ENCODE results near the gene FADD. TPM values are rescaled to one million over a fixed set of nuclear protein-coding genes. Genes with fewer than 3 reads are reported as not detected.

Gene FADD
- total and polyA plus RNA-seq, 4 donors: 13.9 to 30.9 (median 26.1) TPM

DNA sequence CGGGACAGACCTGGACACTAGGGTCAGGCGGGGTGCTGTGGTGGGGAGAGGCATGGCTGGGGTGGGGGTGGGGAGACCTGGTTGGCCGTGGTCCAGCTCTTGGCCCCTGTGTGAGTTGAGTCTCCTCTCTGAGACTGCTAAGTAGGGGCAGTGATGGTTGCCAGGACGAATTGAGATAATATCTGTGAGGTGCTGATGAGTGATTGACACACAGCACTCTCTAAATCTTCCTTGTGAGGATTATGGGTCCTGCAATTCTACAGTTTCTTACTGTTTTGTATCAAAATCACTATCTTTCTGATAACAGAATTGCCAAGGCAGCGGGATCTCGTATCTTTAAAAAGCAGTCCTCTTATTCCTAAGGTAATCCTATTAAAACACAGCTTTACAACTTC lies 3.9 kb downstream of the FADD start:
- ATAC-seq (ENCODE audit: insufficient read depth, low FRiP score): no peak
- no peak overlapping the region for H3K27ac ChIP-seq (ENCODE audit: low read depth in 1 of 2, low read length in 1 of 2)

GRCh38 chr11:70207531-70208131 lies 4.5 kb downstream of the FADD start:
- Histone ChIP-seq H3K27me3 (ENCODE audit: control insufficient read depth in 3 of 3, insufficient read depth in 3 of 3, low read length in 2 of 3) (no peaks in the 10 kb centered on the region), H3K36me3 (ENCODE audit: control insufficient read depth in 4 of 4, insufficient read depth in 4 of 4, low read length in 4 of 4) (peaks cover 0 to 34% (median 12%) of the 10 kb centered on the region in 4 donors), H3K4me1 (ENCODE audit: control insufficient read depth in 5 of 5, insufficient read depth in 5 of 5, low read length in 5 of 5) (peaks cover 0 to 13% (median 5%) of the 10 kb centered on the region in 5 donors), H3K27ac (ENCODE audit: low read depth in 1 of 2, low read length in 1 of 2) (no peak overlapping the region), H3K4me3 (no peak overlapping the region), H3K9me3 (ENCODE audit: control insufficient read depth in 4 of 4, insufficient read depth in 3 of 4, low read length in 3 of 4) (no peaks in the 10 kb centered on the region), H3K9ac (ENCODE audit: insufficient read depth in 1 of 2, low read length in 2 of 2) (no peak overlapping the region)
- WGBS, 2 donors: 92 to 94% methylated on average over 15 of the region's 15 CpGs
- no peak for ATAC-seq (ENCODE audit: insufficient read depth, low FRiP score)
- TF ChIP-seq, protein P1, sequence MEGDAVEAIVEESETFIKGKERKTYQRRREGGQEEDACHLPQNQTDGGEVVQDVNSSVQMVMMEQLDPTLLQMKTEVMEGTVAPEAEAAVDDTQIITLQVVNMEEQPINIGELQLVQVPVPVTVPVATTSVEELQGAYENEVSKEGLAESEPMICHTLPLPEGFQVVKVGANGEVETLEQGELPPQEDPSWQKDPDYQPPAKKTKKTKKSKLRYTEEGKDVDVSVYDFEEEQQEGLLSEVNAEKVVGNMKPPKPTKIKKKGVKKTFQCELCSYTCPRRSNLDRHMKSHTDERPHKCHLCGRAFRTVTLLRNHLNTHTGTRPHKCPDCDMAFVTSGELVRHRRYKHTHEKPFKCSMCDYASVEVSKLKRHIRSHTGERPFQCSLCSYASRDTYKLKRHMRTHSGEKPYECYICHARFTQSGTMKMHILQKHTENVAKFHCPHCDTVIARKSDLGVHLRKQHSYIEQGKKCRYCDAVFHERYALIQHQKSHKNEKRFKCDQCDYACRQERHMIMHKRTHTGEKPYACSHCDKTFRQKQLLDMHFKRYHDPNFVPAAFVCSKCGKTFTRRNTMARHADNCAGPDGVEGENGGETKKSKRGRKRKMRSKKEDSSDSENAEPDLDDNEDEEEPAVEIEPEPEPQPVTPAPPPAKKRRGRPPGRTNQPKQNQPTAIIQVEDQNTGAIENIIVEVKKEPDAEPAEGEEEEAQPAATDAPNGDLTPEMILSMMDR (IDR thresholded peaks at IDR 0.05; ENCODE audit: control extremely low read depth, extremely low read depth): no peak
- DNase-seq: no peak

More for the DNA sequence above, 3.9 kb downstream of the FADD start:
- TF ChIP-seq, protein P1 (IDR thresholded peaks at IDR 0.05; ENCODE audit: control extremely low read depth, extremely low read depth): no peak
- Histone ChIP-seq H3K9me3 (ENCODE audit: control insufficient read depth in 4 of 4, insufficient read depth in 3 of 4, low read length in 3 of 4) (no peaks in the 10 kb centered on the region), H3K4me3 (no peak overlapping the region), H3K9ac (ENCODE audit: insufficient read depth in 1 of 2, low read length in 2 of 2) (peak overlapping the region in 1 of 2 donors; percentile 21), H3K36me3 (ENCODE audit: control insufficient read depth in 4 of 4, insufficient read depth in 4 of 4, low read length in 4 of 4) (peaks cover 0 to 34% (median 12%) of the 10 kb centered on the region in 4 donors), H3K4me1 (ENCODE audit: control insufficient read depth in 5 of 5, insufficient read depth in 5 of 5, low read length in 5 of 5) (peaks cover 0 to 13% (median 10%) of the 10 kb centered on the region in 5 donors), H3K27me3 (ENCODE audit: control insufficient read depth in 3 of 3, insufficient read depth in 3 of 3, low read length in 2 of 3) (no peaks in the 10 kb centered on the region)
- no peak for DNase-seq
- 78 to 90% methylated on average over 6 of the region's 6 CpGs for WGBS, 2 donors

DNA sequence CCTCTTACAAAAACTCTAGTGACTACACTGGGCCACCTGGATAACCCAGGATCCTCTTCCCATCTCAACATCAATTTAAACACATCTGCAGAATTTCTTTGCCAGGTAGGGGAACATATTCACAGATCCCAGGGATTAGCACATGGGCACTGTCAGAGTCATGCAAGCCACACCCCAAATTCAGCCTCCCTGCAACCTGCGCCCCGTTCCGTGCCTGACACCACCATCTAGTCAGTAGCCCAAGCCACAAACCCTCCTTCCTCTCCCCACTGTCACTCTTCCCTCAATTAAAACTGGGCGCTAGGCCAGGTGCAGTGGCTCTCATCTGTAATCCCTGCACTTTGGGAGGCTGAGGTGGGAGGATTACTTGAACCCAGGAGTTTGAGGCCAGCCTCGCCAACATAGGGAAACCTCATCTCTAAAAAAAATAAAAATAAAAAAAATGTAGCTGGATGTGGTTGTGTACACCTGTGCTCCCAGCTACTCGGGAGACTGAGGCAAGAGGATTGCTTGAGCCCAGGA lies 6.4 kb downstream of the FADD start:
- Histone ChIP-seq H3K4me1 (ENCODE audit: control insufficient read depth in 5 of 5, insufficient read depth in 5 of 5, low read length in 5 of 5) (peaks cover 0 to 6% (median 5%) of the 10 kb centered on the region in 5 donors), H3K36me3 (ENCODE audit: control insufficient read depth in 4 of 4, insufficient read depth in 4 of 4, low read length in 4 of 4) (peaks cover 0 to 34% (median 12%) of the 10 kb centered on the region in 4 donors), H3K9me3 (ENCODE audit: control insufficient read depth in 4 of 4, insufficient read depth in 3 of 4, low read length in 3 of 4) (no peaks in the 10 kb centered on the region), H3K4me3 (no peak overlapping the region), H3K27ac (ENCODE audit: low read depth in 1 of 2, low read length in 1 of 2) (no peak overlapping the region), H3K9ac (ENCODE audit: insufficient read depth in 1 of 2, low read length in 2 of 2) (no peak overlapping the region), H3K27me3 (ENCODE audit: control insufficient read depth in 3 of 3, insufficient read depth in 3 of 3, low read length in 2 of 3) (no peaks in the 10 kb centered on the region)
- ATAC-seq (ENCODE audit: insufficient read depth, low FRiP score) (no peak), DNase-seq (no peak)
- WGBS, 2 donors: 78 to 93% methylated on average over 6 of the region's 6 CpGs
- TF ChIP-seq, protein P1 (IDR thresholded peaks at IDR 0.05; ENCODE audit: control extremely low read depth, extremely low read depth): no peak

Data from lung (tissue), 12 donors.